A673 (cell line): ENCODE data around the gene IL17REL. TPM values are rescaled to one million over a fixed set of nuclear protein-coding genes. Genes with fewer than 3 reads are reported as not detected.

Experiments
- BruUV-seq: library from RNA; stranded (reverse); fragments of 400-500 nt; replicated peaks from 2 replicates; lab custom pipeline; 2021; lab: Mats Ljungman, UMichigan
- CTCF ChIA-PET: fragments of 300-600 bp; sonication (Branson Sonifier 250); formaldehyde crosslinking; loops from one replicate; lab custom pipeline; 2022; ENCODE audit warnings: antibody characterized with exemption; lab: Charles Lee
- POLR2A ChIA-PET: fragments of 300-600 bp; sonication (Branson Sonifier 250); formaldehyde crosslinking; loops from one replicate; lab custom pipeline; 2022; ENCODE audit warnings: antibody characterized with exemption; ENCODE audit not compliant: low non-redundant PET; lab: Charles Lee
- DNase-seq: peaks from one replicate; pipeline ENCODE4 v3.0.0-alpha.2; 2015; ENCODE audit warnings: low spot score
- H3K27ac ChIP-seq: fragments of 200-600 bp; sonication (generic); 2 replicates; pipeline ENCODE4 v1.5.1; 2016; ENCODE audit warnings: mixed run types, low read depth, mild to moderate bottlenecking, mixed read lengths, antibody characterized with exemption, low read length; ENCODE audit not compliant: poor library complexity, severe bottlenecking
- H3K27me3 ChIP-seq: fragments of 200-600 bp; sonication (generic); replicated peaks from 2 replicates; pipeline ENCODE4 v1.6.1; 2017; ENCODE audit warnings: mixed run types, low read depth, mild to moderate bottlenecking, mixed read lengths, antibody characterized with exemption, low read length; ENCODE audit not compliant: insufficient read depth, poor library complexity
- H3K36me3 ChIP-seq: fragments of 200-600 bp; sonication (generic); 2 replicates; pipeline ENCODE4 v1.6.1; 2016; ENCODE audit warnings: mixed run types, mild to moderate bottlenecking, mixed read lengths, antibody characterized with exemption, low read length; ENCODE audit not compliant: insufficient read depth, poor library complexity, severe bottlenecking
- H3K4me1 ChIP-seq: fragments of 200-600 bp; sonication (generic); 2 replicates; pipeline ENCODE4 v1.6.1; 2017; ENCODE audit warnings: mixed run types, mild to moderate bottlenecking, mixed read lengths, antibody characterized with exemption, low read length; ENCODE audit not compliant: insufficient read depth, poor library complexity, severe bottlenecking
- H3K4me3 ChIP-seq: fragments of 200-600 bp; sonication (generic); 2 replicates; pipeline ENCODE4 v1.5.1; 2016; ENCODE audit warnings: low read depth, mixed run types, mild to moderate bottlenecking, mixed read lengths, low read length; ENCODE audit not compliant: poor library complexity, severe bottlenecking
- H3K9me3 ChIP-seq: fragments of 200-600 bp; sonication (generic); 2 replicates; pipeline ENCODE4 v1.6.1; 2016; ENCODE audit warnings: mixed run types, low read depth, mild to moderate bottlenecking, mixed read lengths, antibody characterized with exemption, low read length; ENCODE audit not compliant: poor library complexity, severe bottlenecking
- EZH2 ChIP-seq: fragments of 200-600 bp; sonication (generic); IDR thresholded peaks from 2 replicates; pipeline ENCODE4 v1.6.1; 2017; ENCODE audit warnings: borderline replicate concordance, low read depth, mild to moderate bottlenecking, mixed read lengths, antibody characterized with exemption, low read length; ENCODE audit not compliant: poor library complexity, severe bottlenecking
- intact Hi-C: fragments of 100-400 bp; cut with micrococcal nuclease; formaldehyde crosslinking; loops from one replicate; pipeline ENCODE4 v1.10.0; 2022; ENCODE audit not compliant: unreplicated experiment
- total RNA-seq: library from RNA; stranded (reverse); gene quantifications from 2 replicates; pipeline ENCODE4 v1.2.3, GENCODE V29; 2021
- TF ChIP-seq, protein P1 (sequence below): fragments of 300-800, 200-600 bp; sonication (generic); conservative IDR thresholded peaks from 2 replicates; pipeline ENCODE4 v1.5.1; 2017; ENCODE audit warnings: low read depth, mild to moderate bottlenecking, antibody characterized with exemption, low read length, moderate library complexity, mixed read lengths

The IL17REL gene
- total RNA-seq, 1 experiment from 2014 or later: not detected

GRCh38 chr22:50007057-50007511 is 5.5 kb downstream of the IL17REL start:
- Histone ChIP-seq H3K27me3 (no peaks in the 10 kb centered on the region), H3K27ac (no peak overlapping the region), H3K9me3 (no peaks in the 10 kb centered on the region), H3K4me3 (no peak overlapping the region), H3K36me3 (no peaks in the 10 kb centered on the region), H3K4me1 (peaks cover 7% of the 10 kb centered on the region)
- CTCF ChIA-PET: interaction anchor here (0.5 kb wide), 1 partner anchor 23 kb away, joined by 4 read pairs; no protein-coding TSS in a partner anchor
- POLR2A ChIA-PET: no interaction called here
- intact Hi-C loops: no loop called here
- TF ChIP-seq EZH2: no peak
- TF ChIP-seq, protein P1, sequence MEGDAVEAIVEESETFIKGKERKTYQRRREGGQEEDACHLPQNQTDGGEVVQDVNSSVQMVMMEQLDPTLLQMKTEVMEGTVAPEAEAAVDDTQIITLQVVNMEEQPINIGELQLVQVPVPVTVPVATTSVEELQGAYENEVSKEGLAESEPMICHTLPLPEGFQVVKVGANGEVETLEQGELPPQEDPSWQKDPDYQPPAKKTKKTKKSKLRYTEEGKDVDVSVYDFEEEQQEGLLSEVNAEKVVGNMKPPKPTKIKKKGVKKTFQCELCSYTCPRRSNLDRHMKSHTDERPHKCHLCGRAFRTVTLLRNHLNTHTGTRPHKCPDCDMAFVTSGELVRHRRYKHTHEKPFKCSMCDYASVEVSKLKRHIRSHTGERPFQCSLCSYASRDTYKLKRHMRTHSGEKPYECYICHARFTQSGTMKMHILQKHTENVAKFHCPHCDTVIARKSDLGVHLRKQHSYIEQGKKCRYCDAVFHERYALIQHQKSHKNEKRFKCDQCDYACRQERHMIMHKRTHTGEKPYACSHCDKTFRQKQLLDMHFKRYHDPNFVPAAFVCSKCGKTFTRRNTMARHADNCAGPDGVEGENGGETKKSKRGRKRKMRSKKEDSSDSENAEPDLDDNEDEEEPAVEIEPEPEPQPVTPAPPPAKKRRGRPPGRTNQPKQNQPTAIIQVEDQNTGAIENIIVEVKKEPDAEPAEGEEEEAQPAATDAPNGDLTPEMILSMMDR: no peak
- BruUV-seq: no TSS peak
- DNase-seq: no peak

- Histone ChIP-seq H3K27ac (no peak overlapping the region), H3K4me1 (peaks cover 11% of the 10 kb centered on the region), H3K9me3 (no peaks in the 10 kb centered on the region), H3K27me3 (no peaks in the 10 kb centered on the region), H3K36me3 (no peaks in the 10 kb centered on the region), H3K4me3 (no peak overlapping the region)
- intact Hi-C loops: no loop called here
- ChIA-PET CTCF (no interaction called here), POLR2A (no interaction called here)
- no TSS peak for BruUV-seq
- TF ChIP-seq, protein P1: no peak
- no peak for TF ChIP-seq EZH2
- no peak for DNase-seq
These were observed 7.6 kb downstream of the IL17REL start for GRCh38 chr22:50004918-50005317.

DNA sequence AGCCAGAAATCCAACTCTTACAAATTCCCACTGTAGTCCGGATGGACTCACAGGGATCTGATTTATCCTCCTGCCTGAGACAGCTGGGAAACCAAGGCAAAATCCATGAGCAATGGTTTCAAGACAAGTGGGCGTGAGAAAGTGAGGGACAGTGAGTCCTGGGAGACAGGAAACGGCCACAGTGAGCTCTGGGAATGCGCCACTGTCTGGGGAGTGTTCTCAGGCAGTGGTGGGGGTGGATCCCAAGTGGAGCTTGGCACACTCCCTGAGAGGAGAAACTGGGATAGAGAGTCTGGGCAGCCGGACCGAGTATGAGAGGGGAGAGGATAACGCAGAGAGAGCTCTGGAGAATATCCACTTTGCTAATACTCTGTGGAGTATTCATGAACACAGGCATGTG is 9.8 kb downstream of the IL17REL start:
- no peak overlapping the region for H3K4me3 ChIP-seq
- TF ChIP-seq, protein P1: no peak
- TF ChIP-seq EZH2: no peak
- no peak for DNase-seq
- H3K4me1 ChIP-seq: peaks cover 11% of the 10 kb centered on the region
- no TSS peak for BruUV-seq
- no peak overlapping the region for H3K27ac ChIP-seq
- no peaks in the 10 kb centered on the region for H3K27me3 ChIP-seq
- H3K9me3 ChIP-seq: no peaks in the 10 kb centered on the region
- intact Hi-C loops: no loop called here
- ChIA-PET CTCF (no interaction called here), POLR2A (no interaction called here)
- no peaks in the 10 kb centered on the region for H3K36me3 ChIP-seq
